Embryonic facial prominence (tissue), 1 donor: Measurements from ENCODE around the gene NAB2.
"Not testable (repeated sequence)": the region's sequence is repeated elsewhere in the genome, so short reads cannot be mapped to it uniquely, and the experiment has no call there.

Experiments
- DNase-seq: peaks from one replicate; pipeline ENCODE4 v3.0.0-alpha.2; 2016; ENCODE audit errors: extremely low spot score

Gene NAB2

GRCh38 chr12:57110104-57111030 lies 21.5 kb downstream of the NAB2 start:
- no peak for DNase-seq

DNA sequence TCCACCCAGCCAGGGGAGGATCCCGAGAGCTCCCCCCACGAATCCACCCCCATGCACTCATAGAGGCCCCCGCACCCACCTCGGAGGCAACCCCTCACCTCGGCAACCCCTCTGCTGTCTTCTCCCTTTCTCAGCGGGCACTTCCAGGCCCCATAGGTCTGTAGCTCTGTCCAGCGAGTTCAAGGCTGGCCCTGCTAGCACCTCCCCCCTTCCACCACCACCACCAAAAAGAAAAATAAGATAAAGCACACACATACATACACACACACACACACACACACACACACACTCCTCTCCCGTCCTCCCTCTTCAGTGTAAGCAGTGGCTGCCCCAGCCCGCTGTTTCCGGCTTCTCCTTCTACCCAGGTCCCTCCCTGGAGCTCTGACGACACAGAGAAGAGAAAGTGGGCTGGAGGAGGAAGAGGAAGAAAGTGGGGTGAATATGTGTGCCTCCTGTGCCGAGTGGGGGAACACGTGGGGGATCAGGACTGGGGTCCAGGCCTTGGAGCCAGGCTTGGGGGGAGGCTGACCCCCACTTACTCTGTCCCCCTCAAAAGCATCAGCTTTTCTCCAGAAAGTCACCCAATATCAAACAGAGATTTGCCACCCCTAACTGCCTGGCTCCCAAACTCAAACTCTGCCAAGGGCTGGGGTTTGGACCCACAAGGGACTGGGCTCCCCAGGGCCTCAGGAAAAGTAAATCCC lies 22.3 kb downstream of the NAB2 start, which contains the start of gene STAT6:
Gene STAT6, minus strand, starts transcription at position 332 of the 704 bp plus-strand sequence. CDS start 3,084 bp downstream, outside the sequence.
- DNase-seq = peak; percentile 83

DNA sequence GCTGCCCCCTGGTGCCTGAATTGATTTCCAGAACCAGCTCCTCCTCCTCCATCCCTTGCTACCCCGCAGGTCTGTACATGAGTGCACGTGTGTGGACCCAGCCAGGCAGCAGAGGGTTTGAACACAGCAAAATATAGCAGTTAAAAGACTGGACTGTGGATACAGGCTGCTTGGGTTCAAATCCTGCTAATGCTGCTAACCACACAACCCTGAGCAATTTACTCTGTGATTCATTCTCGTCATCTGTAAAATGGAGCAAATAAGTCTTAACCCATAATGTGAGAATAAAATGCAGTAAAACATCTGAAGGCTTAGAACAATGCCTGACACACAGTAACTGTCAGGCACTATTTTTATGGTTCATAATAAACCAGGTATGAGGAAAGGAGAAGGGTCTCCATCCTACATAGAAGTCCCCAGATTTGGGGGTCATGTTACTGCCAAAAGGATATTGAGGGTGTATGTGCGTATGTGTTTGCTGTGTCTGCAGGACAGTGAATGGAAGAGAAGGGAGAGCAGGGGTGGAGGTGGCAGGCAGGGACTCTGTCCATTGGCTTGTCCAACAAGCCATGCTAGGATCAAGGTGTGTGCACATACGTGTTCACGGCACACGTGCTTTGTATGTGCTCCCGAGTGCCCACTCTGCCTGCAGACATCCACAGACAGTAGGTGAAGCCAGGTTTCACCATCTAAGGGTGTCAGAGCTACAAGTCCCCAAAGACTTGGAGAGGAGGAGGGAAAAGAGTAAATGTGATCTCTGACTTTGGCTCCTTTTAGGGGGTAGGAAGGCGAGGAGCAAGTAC lies 23.8 kb downstream of the NAB2 start:
- no peak for DNase-seq

- no peak for DNase-seq
Observed at GRCh38 chr12:57116580-57117281, 27.8 kb downstream of the NAB2 start.

DNA sequence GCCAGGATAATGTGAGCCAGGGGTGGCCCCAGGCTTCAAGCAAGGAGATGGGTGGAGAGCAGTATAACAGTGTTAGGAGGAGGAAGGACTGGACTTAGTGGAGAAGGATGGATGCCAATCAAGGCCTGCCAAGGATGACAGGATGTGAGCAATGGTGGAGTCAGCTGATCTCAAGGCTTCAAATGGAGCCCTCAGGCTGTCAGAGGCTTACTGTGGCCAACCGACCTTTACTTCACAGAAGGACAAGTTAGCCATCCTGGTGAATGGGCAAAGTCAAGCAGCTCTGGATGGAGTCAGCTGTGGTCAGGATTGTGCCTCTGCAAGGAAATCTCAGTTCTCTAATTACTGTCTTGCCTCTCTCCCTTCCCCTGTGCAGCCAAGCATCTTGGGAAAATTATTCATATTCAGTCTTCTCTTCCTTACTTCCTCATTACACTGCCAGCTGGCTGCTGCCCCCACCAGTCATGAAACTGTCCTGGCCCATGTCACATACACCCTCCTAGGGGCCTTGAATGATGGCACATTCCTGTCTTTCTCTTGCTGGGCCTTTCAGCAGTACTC lies 29.9 kb downstream of the NAB2 start:
- DNase-seq = no peak

DNA sequence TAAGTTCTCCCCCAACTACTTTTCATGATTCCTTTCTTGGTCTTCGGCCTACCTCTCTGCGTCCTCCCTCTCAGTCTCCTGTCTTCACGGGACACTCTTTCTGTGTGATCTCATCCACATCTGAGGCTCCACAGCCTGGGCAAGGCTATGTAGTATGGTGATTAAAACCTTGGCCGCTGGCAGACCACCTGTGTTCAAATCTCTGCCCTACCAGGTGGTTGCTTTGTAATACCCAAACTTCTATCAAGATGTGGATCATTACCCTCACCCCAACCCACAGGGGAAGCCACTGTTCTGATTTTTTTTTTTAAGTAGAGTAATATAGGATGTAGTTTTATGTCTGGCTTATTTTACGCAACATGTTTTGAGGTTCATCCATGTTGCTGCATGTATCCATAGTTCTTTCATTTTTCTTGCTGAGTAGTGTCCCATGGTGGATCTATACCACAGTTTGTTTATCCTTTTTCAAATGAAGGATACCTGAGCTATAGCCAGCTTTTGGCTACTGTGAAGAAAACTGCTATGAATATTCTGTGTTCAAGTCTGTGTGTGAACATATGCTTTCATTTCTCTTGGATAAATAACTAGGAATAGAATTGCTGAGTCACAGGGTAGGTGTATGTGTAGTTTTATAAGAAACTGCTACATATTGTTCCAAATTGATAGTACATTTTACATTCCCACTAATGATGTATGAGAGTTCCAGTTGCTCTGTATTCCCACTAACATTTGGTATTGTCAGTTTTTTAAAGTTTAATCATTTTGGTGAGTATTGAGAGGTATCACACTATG lies 30.6 kb downstream of the NAB2 start:
- no peak for DNase-seq

GRCh38 chr12:57120718-57121117 lies 31.8 kb downstream of the NAB2 start:
- DNase-seq = not testable (repeated sequence)

- DNase-seq = no peak
Observed at GRCh38 chr12:57123813-57124212, 34.9 kb downstream of the NAB2 start.

DNA sequence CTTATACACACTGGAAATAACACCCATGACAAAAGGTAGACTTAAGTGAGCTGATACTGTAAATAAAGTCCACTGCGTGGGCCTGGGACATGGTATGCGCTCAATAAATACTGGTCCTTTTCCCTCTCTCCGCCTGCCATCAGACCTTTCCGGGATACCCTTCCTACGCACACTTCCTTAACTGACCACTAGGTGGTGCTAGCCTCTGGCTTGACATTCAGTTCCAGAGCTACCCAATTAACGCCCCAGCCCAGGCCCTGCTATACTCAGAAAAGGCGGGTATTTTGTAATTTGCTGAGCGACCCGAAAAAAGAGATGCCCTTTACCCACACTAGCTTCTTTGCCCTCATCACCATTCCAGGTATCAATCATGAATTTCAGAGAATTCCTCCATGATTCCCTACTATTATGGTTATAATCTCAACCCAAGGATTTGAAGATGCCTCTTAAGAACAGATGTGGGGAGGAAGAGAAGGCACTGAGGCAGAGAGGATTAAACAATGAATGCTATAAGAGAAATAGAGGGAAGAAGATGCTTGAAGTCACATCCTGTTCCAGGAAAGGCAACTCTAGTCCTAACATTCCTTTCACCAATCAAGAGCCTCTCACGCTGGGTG lies 35.5 kb downstream of the NAB2 start:
- DNase-seq = peak; percentile 81

DNA sequence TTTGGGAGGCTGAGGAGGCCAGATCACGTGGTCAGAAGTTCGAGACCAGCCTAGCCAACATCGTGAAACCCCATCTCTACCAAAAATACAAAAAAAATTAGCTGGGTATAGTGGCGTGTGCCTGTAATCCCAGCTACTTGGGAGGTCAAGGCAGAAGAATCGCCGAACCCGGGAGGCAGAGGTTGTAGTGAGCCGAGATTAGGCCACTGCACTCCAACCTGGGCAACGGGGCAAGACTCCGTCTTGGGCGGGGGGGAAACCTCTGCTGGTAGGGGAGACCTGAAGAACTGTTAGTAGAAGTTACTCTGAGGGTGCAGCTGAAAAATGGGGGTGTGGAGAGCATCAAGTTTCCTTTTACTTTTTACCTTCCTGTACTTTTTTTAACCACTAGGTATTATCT lies 37.1 kb downstream of the NAB2 start:
- no peak for DNase-seq

- no peak for DNase-seq
Observed at GRCh38 chr12:57126561-57126960, 37.6 kb downstream of the NAB2 start.

GRCh38 chr12:57127101-57127725 lies 38.3 kb downstream of the NAB2 start:
- no peak for DNase-seq

- peak; percentile 78 for DNase-seq
Observed at GRCh38 chr12:57127726-57128518, 39.0 kb downstream of the NAB2 start, which contains the start of gene LRP1. LRP1 (plus strand) TSS chr12:57128483; CDS start chr12:57128965, 482 bp downstream.

- DNase-seq = no peak
Observed at GRCh38 chr12:57128519-57129247, 39.8 kb downstream of the NAB2 start.

- DNase-seq = no peak
Observed at GRCh38 chr12:57129321-57129842, 40.5 kb downstream of the NAB2 start.

DNA sequence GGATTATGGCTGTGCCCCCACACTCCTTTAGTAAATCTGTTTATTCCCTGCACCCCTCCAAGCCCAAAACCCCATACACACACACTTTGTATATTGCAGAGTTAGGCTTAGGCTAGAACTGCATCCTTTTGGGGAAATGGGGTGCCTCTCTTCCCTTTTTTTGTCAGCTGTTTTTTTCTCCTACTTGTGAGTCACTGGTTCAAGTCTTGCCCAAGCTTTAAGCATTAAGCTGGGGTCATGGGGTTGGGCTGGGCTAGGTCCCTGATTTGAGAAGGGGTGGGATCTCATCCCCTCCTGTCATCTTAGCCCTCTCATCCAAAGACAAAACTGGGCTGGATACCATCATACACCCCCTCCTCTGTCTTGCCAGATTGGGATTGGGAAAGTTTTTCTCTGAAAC lies 41.0 kb downstream of the NAB2 start:
- no peak for DNase-seq

GRCh38 chr12:57130941-57131340 lies 42.0 kb downstream of the NAB2 start:
- no peak for DNase-seq
